ENCODE results near the gene KLHL6. TPM values are rescaled to one million over a fixed set of nuclear protein-coding genes. Genes with fewer than 3 reads are reported as not detected.
A peak's percentile ranks its signal among the peaks of the same experiment; 100 is the strongest.

KLHL6 gene, protein sequence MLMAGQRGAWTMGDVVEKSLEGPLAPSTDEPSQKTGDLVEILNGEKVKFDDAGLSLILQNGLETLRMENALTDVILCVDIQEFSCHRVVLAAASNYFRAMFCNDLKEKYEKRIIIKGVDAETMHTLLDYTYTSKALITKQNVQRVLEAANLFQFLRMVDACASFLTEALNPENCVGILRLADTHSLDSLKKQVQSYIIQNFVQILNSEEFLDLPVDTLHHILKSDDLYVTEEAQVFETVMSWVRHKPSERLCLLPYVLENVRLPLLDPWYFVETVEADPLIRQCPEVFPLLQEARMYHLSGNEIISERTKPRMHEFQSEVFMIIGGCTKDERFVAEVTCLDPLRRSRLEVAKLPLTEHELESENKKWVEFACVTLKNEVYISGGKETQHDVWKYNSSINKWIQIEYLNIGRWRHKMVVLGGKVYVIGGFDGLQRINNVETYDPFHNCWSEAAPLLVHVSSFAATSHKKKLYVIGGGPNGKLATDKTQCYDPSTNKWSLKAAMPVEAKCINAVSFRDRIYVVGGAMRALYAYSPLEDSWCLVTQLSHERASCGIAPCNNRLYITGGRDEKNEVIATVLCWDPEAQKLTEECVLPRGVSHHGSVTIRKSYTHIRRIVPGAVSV
- polyA plus RNA-seq (ENCODE audit: insufficient read length in 4 of 4) = 1 to 10 TPM; 1.0 to 1.6 (median 1.1) TPM

GRCh38 chr3:183555541-183556081, at the start of gene KLHL6:
Gene KLHL6 (minus strand): TSS chr3:183555706. CDS start chr3:183555653, 53 bp downstream.
- DNase-seq (ENCODE audit: low read depth in 4 of 4, low spot score in 3 of 4) = no peak

DNA sequence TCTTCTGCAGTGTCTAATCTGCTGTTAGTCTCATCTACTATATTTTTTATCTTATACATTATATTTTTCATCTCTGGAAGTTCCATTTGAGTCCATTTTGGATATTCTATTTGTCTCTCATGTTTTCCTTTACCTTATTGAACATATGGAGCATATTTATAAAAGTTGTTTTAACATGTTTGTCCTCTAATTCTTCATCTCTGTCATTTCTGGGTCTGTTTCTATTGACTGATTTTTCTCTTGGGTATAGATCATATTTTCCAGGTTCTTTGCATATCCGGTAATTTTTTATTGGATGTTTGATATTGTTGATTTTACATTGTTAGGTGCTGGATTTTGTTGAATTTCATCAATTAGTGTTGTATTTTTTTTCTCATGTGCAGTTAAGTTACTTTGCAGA, 42.5 kb upstream of the KLHL6 start:
- no peak for DNase-seq (ENCODE audit: low read depth in 4 of 4, low spot score in 3 of 4)

DNA sequence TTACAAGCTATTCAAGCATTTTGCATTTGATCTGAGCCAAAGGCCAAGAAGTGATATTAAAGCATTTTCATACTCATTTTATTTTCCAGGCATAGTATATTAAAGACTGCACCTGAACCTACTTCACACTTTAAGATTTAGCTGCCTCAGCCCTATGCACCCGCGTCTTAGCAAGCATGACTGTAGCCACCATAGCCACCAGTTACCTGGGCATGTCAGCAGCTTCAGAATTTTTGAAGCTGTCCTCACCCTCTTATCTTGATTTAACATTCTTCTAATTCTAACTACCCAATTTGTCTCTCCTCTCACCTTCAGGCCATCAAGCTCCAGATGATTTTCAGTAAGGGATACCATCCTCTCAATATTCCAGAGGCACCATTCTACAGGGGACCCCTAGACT, 39.1 kb upstream of the KLHL6 start:
- DNase-seq (ENCODE audit: low read depth in 4 of 4, low spot score in 3 of 4) = no peak

- no peak for DNase-seq (ENCODE audit: low read depth in 4 of 4, low spot score in 3 of 4)
Measured at GRCh38 chr3:183592821-183593220, 37.3 kb upstream of the KLHL6 start.

GRCh38 chr3:183591881-183592521, 36.5 kb upstream of the KLHL6 start:
- DNase-seq (ENCODE audit: low read depth in 4 of 4, low spot score in 3 of 4) = no peak

- DNase-seq (ENCODE audit: low read depth in 4 of 4, low spot score in 3 of 4) = no peak
Measured at GRCh38 chr3:183590442-183590841, 34.9 kb upstream of the KLHL6 start.

- no peak for DNase-seq (ENCODE audit: low read depth in 4 of 4, low spot score in 3 of 4)
Measured at GRCh38 chr3:183587336-183587735, 31.8 kb upstream of the KLHL6 start.

GRCh38 chr3:183586477-183586876, 31.0 kb upstream of the KLHL6 start:
- no peak for DNase-seq (ENCODE audit: low read depth in 4 of 4, low spot score in 3 of 4)

DNA sequence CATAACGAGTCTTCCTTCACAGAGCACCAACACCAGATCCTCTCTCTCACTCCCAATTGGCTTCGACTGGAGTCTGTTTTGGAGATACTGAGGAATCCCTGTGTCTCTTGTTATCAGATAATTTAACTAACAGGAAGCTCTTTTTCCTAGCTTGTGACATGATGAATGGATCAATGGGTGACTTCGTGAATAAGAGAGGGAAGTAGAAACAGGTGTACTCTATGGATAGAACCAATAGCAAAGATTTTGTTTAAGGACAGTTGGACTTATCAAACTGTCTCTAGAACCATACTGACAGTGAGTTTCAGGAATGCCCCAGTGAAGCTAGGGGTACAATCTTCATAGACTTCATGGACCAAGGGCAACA, 29.4 kb upstream of the KLHL6 start:
- DNase-seq (ENCODE audit: low read depth in 4 of 4, low spot score in 3 of 4) = no peak

GRCh38 chr3:183584246-183584913, 28.9 kb upstream of the KLHL6 start:
- DNase-seq (ENCODE audit: low read depth in 4 of 4, low spot score in 3 of 4) = peak in 3 of 4 donors; percentile 26 to 46 (median 44)

GRCh38 chr3:183583331-183584245, 28.1 kb upstream of the KLHL6 start:
- no peak for DNase-seq (ENCODE audit: low read depth in 4 of 4, low spot score in 3 of 4)

- no peak for DNase-seq (ENCODE audit: low read depth in 4 of 4, low spot score in 3 of 4)
Measured at GRCh38 chr3:183582161-183582560, 26.7 kb upstream of the KLHL6 start.

DNA sequence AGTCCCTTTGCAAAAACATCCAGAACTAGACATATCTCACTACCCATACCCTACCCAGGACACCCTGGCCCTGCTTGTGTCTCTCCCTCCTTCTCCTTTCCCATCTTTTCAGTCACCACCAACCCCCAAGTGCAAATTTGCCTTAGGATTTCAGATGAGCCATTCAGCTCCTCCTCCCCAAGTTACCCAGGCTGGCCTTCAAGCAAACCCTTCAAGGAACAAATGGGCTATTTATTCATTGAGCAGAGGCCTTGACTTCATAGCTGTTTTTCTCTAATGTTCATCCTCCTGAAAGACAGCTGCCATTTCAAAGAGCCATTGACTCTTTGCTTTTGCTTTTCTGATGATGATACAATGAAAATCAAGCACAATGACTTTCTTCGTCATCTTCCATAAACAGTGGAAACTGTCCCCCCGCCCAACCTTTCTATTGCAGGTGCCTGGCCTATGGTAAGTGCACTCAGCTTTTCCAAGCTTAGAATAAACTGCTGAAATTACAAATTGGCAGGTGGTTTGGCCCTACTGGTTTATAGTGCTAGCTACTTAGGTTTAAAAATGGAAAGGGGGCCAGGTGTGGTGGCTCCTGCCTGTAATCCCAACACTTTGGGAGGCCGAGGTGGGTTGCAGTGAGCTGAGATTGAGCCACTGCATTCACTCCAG, 26.1 kb upstream of the KLHL6 start:
- DNase-seq (ENCODE audit: low read depth in 4 of 4, low spot score in 3 of 4) = no peak

GRCh38 chr3:183579967-183580900, 24.7 kb upstream of the KLHL6 start:
- DNase-seq (ENCODE audit: low read depth in 4 of 4, low spot score in 3 of 4) = no peak

DNA sequence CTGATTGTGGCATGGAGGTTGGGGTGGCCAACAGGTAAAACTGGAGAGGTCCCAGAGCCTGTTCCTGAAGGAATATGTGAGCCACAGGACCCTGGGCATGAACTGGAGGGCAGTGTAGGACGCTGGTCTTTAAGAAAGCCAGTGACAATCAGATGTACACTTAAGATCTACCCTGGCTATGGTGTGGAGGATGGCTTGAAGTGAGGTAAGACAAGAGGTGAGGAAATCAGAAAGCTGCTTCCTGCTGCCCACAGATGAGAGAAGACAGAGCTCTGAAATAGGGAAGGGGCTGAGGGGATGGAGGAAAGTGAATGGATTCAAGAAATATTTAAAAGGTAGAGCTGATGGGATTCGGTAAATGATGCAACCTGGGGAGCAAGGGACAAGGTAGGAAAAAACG, 22.7 kb upstream of the KLHL6 start:
- DNase-seq (ENCODE audit: low read depth in 4 of 4, low spot score in 3 of 4) = no peak

DNA sequence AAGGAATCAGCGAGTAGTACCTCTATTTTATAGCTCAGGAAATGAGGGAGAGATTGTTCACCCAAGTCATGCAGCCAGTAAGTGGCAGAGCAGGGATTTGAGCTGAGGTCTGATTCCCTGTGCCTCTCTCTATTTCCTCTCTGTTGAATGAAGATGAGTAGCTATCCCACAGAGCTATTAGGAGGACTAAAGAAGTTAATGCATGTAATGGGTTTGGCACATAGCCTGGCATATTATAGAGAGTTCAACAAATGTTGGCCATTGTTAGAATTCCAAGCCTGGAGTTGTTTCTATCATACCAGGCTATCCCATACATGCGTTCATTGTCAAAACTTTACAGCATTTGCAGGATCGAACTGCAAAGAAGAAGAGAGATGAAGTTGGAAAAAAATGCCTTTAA, 21.8 kb upstream of the KLHL6 start:
- no peak for DNase-seq (ENCODE audit: low read depth in 4 of 4, low spot score in 3 of 4)

GRCh38 chr3:183576487-183577107, 21.1 kb upstream of the KLHL6 start:
- no peak for DNase-seq (ENCODE audit: low read depth in 4 of 4, low spot score in 3 of 4)

- no peak for DNase-seq (ENCODE audit: low read depth in 4 of 4, low spot score in 3 of 4)
Measured at GRCh38 chr3:183572935-183573334, 17.4 kb upstream of the KLHL6 start.
